ENCODE data around the gene AKAP6.

Gene AKAP6

GRCh38 chr14:32329146-32329545 lies at the start of gene AKAP6:
Gene AKAP6 (plus strand): TSS chr14:32329298. CDS start chr14:32433494, 104,196 bp downstream.
- peaks cover 2% of the 10 kb centered on the region for H3K9me3 Mint-ChIP-seq
- no peak for DNase-seq (ENCODE audit: low spot score in 2 of 2)
- no peak within 1 kb of the TSS for H3K27ac Mint-ChIP-seq
- ATAC-seq, result no peak
- no peaks in the 10 kb centered on the region for H3K36me3 Mint-ChIP-seq
- no peak within 1 kb of the TSS for H3K4me3 Mint-ChIP-seq
- H3K4me1 Mint-ChIP-seq, result no peaks in the 10 kb centered on the region

- Mint-ChIP-seq H3K4me1 (no peaks in the 10 kb centered on the region), H3K4me3 (no peak overlapping the region), H3K27ac (no peak overlapping the region), H3K36me3 (no peaks in the 10 kb centered on the region), H3K9me3 (no peaks in the 10 kb centered on the region)
- no peak for DNase-seq (ENCODE audit: low spot score in 2 of 2)
- no peak for ATAC-seq
These were observed 42.5 kb upstream of the AKAP6 start for GRCh38 chr14:32286602-32287001.

- ATAC-seq (no peak), DNase-seq (ENCODE audit: low spot score in 2 of 2) (no peak)
- no peaks in the 10 kb centered on the region for H3K9me3 Mint-ChIP-seq
- no peaks in the 10 kb centered on the region for H3K4me1 Mint-ChIP-seq
- H3K27ac Mint-ChIP-seq, result no peak overlapping the region
- H3K4me3 Mint-ChIP-seq, result no peak overlapping the region
- H3K36me3 Mint-ChIP-seq, result no peaks in the 10 kb centered on the region
These were observed 32.7 kb upstream of the AKAP6 start for GRCh38 chr14:32296366-32296765.

- Mint-ChIP-seq H3K36me3 (no peaks in the 10 kb centered on the region), H3K9me3 (no peaks in the 10 kb centered on the region), H3K27ac (no peak overlapping the region), H3K4me3 (no peak overlapping the region), H3K4me1 (no peaks in the 10 kb centered on the region)
- ATAC-seq (no peak), DNase-seq (ENCODE audit: low spot score in 2 of 2) (no peak)
These were observed 30.8 kb upstream of the AKAP6 start for GRCh38 chr14:32298346-32298745.

- no peak for DNase-seq (ENCODE audit: low spot score in 2 of 2)
- no peak for ATAC-seq
- Mint-ChIP-seq H3K4me1 (no peaks in the 10 kb centered on the region), H3K27ac (no peak overlapping the region), H3K4me3 (no peak overlapping the region), H3K36me3 (no peaks in the 10 kb centered on the region), H3K9me3 (no peaks in the 10 kb centered on the region)
These were observed 29.0 kb upstream of the AKAP6 start for GRCh38 chr14:32300136-32300535.

- Mint-ChIP-seq H3K4me1 (no peaks in the 10 kb centered on the region), H3K9me3 (no peaks in the 10 kb centered on the region), H3K27ac (no peak overlapping the region), H3K4me3 (no peak overlapping the region), H3K36me3 (no peaks in the 10 kb centered on the region)
- ATAC-seq (no peak), DNase-seq (ENCODE audit: low spot score in 2 of 2) (no peak)
These were observed 25.2 kb upstream of the AKAP6 start for GRCh38 chr14:32303865-32304264.

- DNase-seq (ENCODE audit: low spot score in 2 of 2), result no peak
- no peak for ATAC-seq
- Mint-ChIP-seq H3K9me3 (no peaks in the 10 kb centered on the region), H3K36me3 (no peaks in the 10 kb centered on the region), H3K4me3 (no peak overlapping the region), H3K27ac (no peak overlapping the region), H3K4me1 (no peaks in the 10 kb centered on the region)
These were observed 24.8 kb upstream of the AKAP6 start for GRCh38 chr14:32304296-32304695.

- ATAC-seq (no peak), DNase-seq (ENCODE audit: low spot score in 2 of 2) (no peak)
- H3K4me1 Mint-ChIP-seq, result no peaks in the 10 kb centered on the region
- H3K4me3 Mint-ChIP-seq, result no peak overlapping the region
- no peak overlapping the region for H3K27ac Mint-ChIP-seq
- H3K36me3 Mint-ChIP-seq, result no peaks in the 10 kb centered on the region
- H3K9me3 Mint-ChIP-seq, result no peaks in the 10 kb centered on the region
These were observed 22.5 kb upstream of the AKAP6 start for GRCh38 chr14:32306549-32306948.

- DNase-seq (ENCODE audit: low spot score in 2 of 2) (no peak), ATAC-seq (no peak)
- no peaks in the 10 kb centered on the region for H3K9me3 Mint-ChIP-seq
- H3K36me3 Mint-ChIP-seq, result no peaks in the 10 kb centered on the region
- no peak overlapping the region for H3K4me3 Mint-ChIP-seq
- no peak overlapping the region for H3K27ac Mint-ChIP-seq
- no peaks in the 10 kb centered on the region for H3K4me1 Mint-ChIP-seq
These were observed 21.1 kb upstream of the AKAP6 start for GRCh38 chr14:32307881-32308582.

- H3K4me1 Mint-ChIP-seq, result no peaks in the 10 kb centered on the region
- no peak for DNase-seq (ENCODE audit: low spot score in 2 of 2)
- ATAC-seq, result no peak
- H3K27ac Mint-ChIP-seq, result no peak overlapping the region
- H3K36me3 Mint-ChIP-seq, result no peaks in the 10 kb centered on the region
- H3K9me3 Mint-ChIP-seq, result no peaks in the 10 kb centered on the region
- no peak overlapping the region for H3K4me3 Mint-ChIP-seq
These were observed 18.2 kb upstream of the AKAP6 start for GRCh38 chr14:32310876-32311275.

- ATAC-seq, result no peak
- Mint-ChIP-seq H3K27ac (no peak overlapping the region), H3K36me3 (no peaks in the 10 kb centered on the region), H3K4me1 (no peaks in the 10 kb centered on the region), H3K9me3 (no peaks in the 10 kb centered on the region), H3K4me3 (no peak overlapping the region)
- no peak for DNase-seq (ENCODE audit: low spot score in 2 of 2)
These were observed 17.6 kb upstream of the AKAP6 start for GRCh38 chr14:32311294-32312009.

- no peaks in the 10 kb centered on the region for H3K36me3 Mint-ChIP-seq
- no peak overlapping the region for H3K27ac Mint-ChIP-seq
- no peaks in the 10 kb centered on the region for H3K4me1 Mint-ChIP-seq
- ATAC-seq (no peak), DNase-seq (ENCODE audit: low spot score in 2 of 2) (no peak)
- H3K9me3 Mint-ChIP-seq, result no peaks in the 10 kb centered on the region
- no peak overlapping the region for H3K4me3 Mint-ChIP-seq
These were observed 17.1 kb upstream of the AKAP6 start for GRCh38 chr14:32312010-32312331.

GRCh38 chr14:32313844-32314376 lies 15.2 kb upstream of the AKAP6 start:
- no peaks in the 10 kb centered on the region for H3K4me1 Mint-ChIP-seq
- no peak overlapping the region for H3K4me3 Mint-ChIP-seq
- ATAC-seq (no peak), DNase-seq (ENCODE audit: low spot score in 2 of 2) (no peak)
- H3K27ac Mint-ChIP-seq, result no peak overlapping the region
- H3K36me3 Mint-ChIP-seq, result no peaks in the 10 kb centered on the region
- H3K9me3 Mint-ChIP-seq, result no peaks in the 10 kb centered on the region

GRCh38 chr14:32318087-32318795 lies 10.9 kb upstream of the AKAP6 start:
- Mint-ChIP-seq H3K4me3 (no peak overlapping the region), H3K4me1 (no peaks in the 10 kb centered on the region), H3K36me3 (no peaks in the 10 kb centered on the region), H3K27ac (no peak overlapping the region), H3K9me3 (no peaks in the 10 kb centered on the region)
- ATAC-seq, result no peak
- DNase-seq (ENCODE audit: low spot score in 2 of 2), result no peak

GRCh38 chr14:32319368-32320049 lies 9.6 kb upstream of the AKAP6 start:
- no peak for DNase-seq (ENCODE audit: low spot score in 2 of 2)

More at GRCh38 chr14:32319368-32320049, 9.6 kb upstream of the AKAP6 start:
- Mint-ChIP-seq H3K4me1 (no peaks in the 10 kb centered on the region), H3K36me3 (no peaks in the 10 kb centered on the region), H3K9me3 (no peaks in the 10 kb centered on the region), H3K4me3 (no peak overlapping the region), H3K27ac (no peak overlapping the region)
- ATAC-seq, result no peak
